DMS 273 (cell line): ENCODE measurements around the gene CLCN3.
"Not testable (repeated sequence)": the region's sequence is repeated elsewhere in the genome, so short reads cannot be mapped to it uniquely, and the experiment has no call there.

Source experiments
- DNase-seq: peaks from one replicate; lab custom pipeline; 2025; ENCODE audit not compliant: unreplicated experiment; lab: John Stamatoyannopoulos, UW

CLCN3 gene

DNA sequence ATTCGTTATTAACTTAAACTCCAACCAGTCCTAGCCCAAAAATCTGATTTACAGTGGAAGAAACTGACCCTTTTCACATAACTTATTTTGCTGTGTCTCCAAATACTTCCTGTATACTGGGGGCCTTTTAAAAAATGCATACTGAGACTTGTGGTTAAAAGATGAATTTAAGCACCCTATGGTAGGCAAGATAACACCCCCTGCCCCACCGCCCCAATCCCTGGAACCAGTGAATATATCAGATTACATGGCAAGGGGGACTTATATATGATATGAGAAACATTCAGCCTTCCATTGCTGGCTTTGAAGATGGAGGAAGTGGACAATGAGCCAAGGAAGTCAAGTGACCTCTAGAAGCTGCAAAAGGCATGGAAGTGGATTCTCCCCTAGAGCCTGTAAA is 3.1 kb upstream of the CLCN3 start:
- no peak for DNase-seq

DNA sequence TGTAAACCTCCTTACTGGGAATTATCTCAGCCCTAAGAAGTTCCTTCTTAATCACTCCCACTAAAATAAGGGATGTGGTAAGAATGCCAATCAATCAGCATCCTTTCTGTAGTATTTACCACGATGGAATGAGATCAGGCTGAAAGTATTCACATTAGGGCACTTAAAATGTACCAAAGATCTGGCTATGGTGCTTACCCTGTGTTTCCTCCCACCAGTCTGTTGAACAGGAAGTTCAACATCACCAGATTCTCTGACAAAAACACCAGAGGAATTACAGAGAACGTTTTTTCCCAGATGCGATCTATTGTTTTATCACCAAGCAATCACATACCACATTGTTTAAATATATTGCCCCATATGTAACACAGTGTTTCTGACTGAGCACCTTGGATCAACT is 2.1 kb upstream of the CLCN3 start:
- DNase-seq, result no peak

DNA sequence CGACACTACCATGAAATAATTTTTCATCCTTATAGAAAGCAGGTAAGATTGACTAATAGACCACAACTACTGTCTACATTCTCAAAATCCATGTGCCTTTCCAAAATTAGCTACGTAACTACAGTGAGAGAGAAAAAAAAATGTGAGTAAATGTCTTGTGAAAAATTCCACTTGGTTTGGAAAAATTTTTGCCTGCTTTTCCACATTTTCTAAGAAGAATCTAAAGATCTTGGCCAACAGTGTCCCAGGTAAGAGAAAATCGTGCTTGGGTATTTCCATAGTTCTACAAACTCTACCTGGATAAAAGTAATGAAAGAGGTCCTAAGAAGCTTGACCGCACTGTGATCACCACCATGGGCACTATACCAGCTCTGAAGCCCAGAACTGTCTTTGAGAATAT is 1.4 kb upstream of the CLCN3 start:
- DNase-seq, result no peak

DNA sequence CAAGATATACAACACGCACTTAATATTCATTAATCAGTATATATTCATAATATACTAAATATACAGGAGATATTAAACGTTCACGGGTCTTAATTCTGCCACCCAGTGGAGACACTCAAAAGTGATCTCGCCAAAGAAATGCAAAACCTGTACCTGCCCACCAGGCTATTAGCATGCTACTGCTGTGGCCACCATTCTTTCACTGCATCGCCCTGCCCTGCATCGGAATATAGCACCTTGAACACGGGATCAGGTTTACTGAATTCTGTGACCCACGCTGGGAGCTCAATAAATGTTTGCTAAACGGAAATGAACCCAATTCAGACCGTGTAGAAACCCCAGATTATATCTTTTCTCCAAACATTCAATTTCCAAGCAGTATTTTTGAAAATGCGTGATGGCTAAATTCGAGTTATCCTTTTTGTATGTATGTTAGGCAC is 840 bp upstream of the CLCN3 start:
- DNase-seq, result peak; percentile 66

DNA sequence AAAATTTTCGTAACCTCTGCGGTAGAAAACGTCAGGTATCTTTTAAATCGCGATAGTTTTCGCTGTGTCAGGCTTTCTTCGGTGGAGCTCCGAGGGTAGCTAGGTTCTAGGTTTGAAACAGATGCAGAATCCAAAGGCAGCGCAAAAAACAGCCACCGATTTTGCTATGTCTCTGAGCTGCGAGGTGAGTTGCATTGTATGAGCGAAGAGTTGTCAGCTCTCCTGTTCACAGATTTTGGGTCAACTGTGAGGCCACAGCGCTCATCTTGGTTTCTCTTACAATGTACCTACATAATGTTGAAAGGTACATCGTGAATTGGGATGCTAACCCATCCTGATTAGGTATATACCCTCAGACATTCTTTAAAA is 486 bp downstream of the CLCN3 start:
- DNase-seq, result peak; percentile 59

DNA sequence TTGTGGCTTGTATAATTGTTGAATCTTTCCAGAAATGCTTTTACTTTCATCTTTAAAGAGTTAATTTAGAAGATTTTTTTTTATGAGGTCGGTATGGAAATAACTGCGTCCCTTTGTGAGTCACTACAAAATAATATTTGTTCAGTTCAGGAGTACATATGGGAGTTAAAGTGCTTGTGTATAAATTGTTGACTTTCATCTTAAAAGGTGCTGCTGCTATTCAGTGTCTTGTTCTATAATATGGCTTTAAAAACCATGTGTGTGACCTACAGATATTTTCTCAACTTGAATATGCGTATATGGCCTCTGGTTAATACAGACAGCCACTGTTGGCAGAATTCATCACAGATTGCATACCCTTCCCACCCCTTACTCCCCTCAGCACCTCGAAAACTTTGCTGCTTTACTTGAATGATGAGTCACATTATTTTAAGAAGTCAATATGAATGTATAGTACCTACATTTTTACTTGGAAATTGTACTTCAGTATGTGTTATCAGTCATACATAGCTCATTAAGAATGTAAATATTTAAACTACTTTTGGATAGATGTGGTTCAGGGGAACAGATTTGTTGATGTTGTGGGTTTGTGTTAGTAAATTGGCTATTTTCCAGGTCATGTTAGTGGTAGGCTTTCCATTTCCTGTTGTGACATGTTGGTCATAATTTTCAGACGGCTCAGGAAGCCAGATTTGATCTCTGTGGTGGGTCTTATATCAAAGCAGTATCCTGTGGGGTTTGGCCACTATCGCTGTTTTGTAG is 1.5 kb downstream of the CLCN3 start:
- DNase-seq, result peak; percentile 53

DNA sequence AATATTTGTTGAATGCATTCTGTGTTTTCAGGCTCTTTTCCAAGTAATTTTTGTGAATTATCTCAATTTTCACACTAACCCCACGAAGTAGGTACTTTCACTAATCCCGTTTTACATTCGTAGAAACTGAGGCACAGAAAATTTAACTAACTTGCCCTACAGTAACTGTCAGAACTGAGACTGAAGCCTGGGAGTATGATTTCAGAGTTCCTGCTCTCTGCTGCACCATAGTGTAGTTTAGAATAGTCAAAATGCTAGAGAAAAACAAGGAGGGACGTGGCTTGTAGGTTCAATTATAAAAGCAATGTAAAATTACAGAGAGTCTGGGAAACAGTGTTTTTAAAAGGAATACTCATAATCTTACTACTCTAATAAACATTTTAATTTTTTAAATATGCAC is 2.2 kb downstream of the CLCN3 start:
- DNase-seq, result no peak

DNA sequence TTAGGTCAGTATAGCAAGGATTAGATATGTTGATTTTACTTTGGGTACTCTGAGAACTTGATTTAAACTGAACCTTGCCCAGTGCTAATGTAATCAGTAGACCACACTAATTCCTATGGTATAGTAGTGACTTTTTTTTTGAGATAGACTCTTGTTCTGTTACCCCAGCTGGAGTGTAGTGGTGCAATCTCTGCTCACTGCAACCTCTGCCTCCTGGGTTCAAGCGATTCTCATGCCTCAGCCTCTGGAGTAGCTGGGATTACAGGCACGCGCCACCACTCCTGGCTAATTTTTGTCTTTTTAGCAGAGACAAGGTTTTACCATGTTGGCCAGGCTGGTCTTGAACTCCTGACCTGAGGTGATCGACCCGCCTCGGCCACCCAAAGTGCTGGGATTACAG is 3.6 kb downstream of the CLCN3 start:
- not testable (repeated sequence) for DNase-seq

DNA sequence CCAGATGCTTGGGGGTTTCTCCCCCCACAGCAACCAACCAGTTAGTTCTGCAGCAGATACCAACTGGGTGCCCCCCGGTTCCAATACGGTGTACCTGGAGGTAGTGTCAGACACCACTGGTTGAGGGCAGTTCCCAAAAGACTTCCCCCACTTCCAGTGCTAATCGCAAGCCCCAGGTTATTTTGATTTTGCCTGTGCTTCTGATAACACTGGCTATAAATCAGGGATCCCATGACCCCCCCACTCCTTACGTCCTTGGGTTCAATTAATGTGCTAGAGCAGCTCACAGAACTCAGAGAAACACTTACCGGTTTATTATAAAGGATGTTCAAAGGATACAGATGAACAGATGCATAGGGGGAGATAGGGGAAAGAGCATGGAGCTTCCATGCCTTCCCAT is 5.5 kb downstream of the CLCN3 start:
- DNase-seq, result no peak

DNA sequence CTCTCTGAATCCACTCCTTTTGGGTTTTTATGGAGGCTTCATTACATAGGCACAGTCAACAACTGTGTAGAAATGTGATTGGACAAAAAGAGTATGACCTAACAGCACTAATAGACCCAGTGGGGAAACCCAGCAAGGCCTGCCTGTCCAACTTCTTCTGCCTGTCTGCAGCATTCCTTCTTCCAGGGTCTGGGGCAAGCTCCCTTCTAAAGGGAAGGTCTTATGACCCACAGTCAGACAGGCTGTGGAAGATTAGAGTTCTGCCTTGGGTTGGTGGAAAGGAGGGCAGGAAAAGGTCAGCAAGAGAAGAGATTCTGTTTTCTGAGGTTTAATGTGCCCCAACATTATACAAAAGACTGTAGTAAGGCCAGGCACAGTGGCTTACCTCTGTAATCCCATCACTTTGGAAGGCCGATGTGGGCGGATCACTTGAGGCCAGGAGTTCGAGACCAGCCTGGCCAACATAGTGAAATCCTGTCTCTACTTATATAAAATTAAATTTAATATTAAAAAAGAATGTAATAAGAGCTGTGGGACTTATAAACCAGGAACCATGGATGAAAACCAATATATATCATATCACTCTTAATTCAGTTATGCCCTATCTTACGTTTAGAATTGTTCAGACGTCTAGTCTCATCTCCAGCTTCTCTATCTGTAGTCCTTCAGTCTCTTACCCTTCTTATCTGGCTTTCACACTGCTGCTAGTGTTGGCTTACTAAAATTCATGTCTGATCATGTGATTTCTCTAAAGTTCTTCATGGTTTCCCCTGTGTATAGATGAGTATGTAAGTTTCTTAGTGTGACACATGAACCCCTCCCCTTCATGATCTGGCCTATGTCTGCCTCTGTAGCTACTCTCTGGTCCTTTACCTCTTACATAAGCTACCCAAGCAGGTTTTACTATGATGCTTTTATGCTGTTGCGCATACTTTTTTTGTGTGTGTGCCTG is 6.2 kb downstream of the CLCN3 start:
- no peak for DNase-seq

DNA sequence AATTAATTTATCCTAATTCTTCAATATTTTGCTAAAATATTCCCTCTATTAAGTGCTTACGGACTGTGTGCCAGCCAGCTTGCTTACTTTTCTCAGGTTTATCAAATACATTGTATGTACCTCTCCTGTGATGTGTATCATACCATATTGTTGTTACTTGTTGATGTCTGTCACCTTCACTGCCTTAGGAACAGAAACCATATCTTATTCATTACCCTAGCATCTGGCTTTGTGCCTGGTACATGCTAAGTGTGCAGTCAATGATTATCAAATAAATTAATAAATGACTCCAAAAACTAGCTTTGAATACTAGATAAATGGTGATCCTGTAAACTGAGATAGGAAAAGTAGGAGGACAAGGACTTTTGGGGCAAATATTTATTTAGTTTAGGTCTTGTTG is 6.9 kb downstream of the CLCN3 start:
- no peak for DNase-seq

DNA sequence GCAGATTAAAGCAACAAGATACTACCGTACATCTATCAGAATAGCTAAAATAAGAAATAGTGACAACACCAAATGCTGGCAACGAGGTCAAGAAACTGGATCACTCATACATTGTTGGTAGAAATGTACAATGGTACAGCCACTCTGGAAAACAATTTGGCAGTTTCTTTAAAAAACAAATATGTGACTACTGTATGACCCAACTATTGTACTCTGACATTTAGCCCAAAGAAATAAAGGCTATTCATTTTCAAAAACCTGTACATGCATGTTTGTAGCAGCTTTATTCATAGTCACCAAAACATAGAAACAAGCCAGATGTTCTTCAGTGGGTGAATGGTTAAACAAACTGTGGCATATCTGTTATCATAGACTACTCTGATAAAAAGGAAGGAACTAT is 8.2 kb downstream of the CLCN3 start:
- no peak for DNase-seq

DNA sequence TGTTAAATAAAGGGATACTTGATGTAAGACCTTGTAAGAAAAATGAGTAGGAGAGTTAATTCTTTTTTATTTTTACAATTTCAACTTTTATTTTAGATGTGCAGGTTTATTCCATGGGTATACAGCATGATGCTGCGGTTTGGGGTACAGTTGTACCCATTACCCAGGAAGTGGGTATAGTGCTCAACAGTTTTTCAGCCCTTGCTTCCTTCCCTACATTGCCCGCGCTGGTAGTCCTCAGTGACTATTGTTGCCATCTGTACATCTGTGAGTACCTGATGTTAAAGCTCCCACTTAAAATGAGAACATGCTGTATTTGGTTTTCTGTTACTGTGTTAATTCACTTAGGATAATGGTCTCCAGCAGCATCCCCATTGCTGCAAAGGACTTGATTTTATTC is 9.7 kb downstream of the CLCN3 start:
- DNase-seq, result no peak

DNA sequence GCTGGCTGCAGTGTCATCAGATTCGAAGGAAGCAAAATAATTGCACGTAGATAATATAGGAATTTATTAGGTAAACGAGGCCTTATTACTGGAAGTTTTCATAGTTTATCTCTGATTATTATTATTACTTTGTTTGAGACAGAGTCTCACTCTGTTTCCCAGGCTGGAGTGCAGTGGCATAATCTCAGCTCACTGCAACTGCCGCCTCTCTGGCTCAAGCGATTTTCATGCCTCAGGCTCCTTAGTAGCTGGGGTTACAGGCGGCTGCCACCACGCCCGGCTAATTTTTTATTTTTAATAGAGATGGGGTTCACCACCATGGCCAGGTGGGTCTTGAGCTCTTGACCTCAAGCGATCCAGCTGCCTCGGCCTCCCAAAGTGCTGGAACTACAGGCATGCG is 12.5 kb downstream of the CLCN3 start:
- DNase-seq, result no peak

DNA sequence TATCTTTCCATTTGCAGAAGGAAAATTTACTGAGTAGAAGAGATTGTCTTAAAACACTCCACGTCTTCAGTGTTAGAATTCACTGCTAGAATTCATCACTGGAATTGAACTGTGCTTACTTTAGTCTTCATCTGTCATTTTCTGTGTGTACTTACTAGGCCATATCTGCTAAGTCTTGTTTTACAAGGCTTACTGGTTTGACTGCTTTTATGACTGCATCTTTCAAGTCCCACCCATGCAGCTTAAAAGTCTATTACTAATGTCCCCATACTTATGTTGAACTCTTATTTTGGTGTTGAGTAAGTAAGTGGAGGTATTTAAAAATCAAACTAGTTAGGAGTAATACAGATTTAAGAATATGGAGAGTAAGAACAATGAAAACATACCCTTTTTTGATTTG is 14.6 kb downstream of the CLCN3 start:
- no peak for DNase-seq

DNA sequence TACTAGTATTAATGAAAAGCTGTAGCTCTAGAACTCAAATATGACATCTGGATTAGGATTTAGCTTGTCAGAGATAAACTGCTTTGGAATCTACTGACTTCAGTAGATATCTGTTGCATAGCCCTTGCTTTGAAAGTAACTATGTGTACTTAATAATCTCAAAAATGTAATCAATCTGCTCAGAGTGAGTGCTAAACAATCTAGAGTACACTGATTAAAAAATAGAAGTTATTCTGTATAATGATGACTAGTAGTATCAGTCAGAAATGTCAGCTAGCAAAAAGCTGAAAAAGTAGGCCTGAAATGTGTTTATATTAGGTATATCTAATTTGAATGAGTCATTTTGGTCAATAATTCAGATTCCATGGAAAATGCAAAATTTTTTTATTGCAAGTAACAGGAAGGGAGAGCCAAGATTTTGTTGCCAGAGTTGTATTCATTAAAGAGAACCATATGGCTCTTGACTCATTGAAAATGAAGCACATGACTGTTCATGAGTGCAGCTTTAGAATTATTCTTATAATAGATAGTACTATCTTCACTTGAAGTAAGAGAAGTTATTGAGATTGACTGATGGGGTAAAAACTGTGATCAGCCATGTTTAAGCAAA is 20.0 kb downstream of the CLCN3 start:
- peak; percentile 14 for DNase-seq

DNA sequence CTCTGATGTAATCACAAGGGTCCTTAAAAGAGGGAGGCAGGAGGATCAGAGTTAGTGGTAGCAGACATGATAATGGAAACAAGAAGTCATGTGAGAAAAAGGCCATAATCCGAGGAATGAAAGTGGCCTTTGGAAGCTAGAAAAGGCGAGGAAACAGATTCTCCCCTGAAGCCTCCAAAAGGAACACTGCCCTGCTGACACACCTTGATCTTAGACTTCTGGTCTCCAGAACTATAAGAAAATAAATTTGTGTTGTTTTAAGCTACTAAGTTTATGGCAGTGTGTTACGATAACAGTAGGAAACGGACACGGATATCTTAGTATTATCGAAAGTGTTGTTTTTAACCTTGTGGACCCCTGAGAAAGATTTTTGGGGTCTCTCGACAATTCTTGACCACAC is 24.4 kb downstream of the CLCN3 start:
- DNase-seq, result no peak

DNA sequence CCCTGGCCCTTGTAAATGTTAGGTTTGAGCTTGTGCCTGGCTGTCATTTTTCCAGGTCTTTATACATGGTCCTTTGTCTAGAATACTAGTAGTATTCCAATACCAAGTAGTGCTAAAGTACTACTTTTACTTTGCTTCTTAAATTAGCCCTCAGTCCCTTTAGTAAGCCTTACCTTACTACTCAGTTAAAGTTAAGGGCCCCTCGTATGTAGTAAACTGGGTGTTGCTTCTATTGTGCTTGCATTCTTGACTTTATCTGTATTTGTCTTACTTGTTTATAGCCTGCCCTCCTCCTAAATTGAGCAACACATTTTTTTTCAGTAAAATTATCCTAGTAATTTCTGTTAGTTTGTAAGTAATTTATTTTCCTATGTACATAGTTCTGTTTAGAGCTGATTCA is 25.2 kb downstream of the CLCN3 start:
- DNase-seq, result no peak

DNA sequence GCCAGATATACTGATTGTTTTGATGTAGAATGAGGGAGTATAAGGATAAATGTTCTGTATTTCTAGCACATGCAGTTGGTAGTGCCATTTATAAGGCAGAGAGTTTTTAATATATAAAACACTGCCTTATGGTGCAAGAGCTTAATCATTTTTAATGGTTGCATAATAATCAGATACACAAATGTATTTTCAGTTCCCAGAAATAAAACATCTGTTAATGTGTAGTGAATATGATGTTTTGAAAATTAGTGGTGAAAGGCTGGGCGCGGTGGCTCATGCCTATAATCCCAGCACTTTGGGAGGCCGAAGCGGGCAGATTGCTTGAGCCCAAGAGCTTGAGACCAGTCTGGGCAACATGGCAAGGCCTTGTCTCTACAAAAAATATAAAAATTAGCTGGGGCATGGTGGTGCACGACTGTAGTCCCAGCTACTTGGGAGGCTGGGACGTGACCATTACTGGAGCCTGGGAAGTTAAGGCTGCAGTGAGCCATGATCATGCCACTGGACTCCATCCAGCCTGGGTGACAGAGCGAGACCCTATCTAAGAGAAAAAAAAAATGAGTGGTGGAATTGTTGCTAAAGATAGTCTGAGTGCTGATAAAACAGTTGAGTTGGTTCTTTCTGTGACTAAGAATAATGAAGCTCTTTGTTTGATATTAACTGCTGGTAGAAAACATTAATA is 29.3 kb downstream of the CLCN3 start:
- DNase-seq, result no peak

DNA sequence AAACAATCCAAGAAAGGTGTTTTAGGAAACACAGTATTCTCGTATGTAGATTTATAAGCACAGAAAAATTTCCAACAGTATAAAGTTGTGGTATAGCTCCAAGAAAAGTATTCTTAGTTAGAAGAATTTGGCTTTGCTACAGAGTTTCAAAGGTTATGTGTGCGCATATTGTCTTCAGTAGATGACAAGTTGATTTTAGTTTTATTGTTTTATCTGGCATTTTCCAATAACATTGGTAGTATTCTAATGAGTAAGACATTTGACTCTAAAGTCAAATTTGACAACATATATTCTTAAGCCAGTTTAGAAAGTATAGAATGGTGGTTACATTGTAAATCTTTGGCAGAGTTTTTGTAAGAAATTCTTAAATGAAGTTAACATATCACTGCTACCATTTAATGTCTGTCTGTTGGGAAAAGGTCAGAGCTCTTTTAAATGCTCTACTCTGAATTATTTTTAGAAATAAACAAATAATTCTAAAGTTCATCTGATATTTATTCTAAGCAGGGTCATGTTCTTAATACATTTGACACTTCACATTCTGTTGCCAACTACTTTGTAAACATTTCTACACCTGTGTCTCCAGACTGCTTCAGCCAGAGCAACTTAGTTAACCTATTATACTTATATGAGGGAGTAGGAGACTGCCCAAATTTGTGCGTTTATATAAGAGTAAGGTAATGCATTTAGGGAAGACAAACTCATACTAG is 30.0 kb downstream of the CLCN3 start:
- DNase-seq, result no peak

DNA sequence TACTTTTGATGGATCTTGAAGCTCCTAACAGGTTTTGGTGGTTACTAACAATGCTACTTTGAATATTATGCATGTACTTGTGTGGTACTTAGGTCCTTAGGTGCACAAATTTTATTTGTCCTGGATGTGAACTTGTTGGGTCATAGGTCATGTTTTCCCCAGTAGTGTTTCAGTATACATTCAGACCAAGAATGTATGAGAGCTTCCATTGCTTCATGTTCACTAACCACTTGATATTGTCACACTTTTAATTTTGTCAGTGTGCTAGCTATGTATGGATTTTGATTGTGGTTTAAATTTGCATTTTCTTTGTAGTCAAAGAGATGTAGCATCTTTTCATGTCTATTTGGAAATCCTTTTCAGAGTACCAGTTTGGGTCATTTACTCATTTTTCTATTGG is 32.2 kb downstream of the CLCN3 start:
- no peak for DNase-seq
